HepG2 (cell line): ENCODE measurements around the gene IFT88. TPM values are rescaled to one million over a fixed set of nuclear protein-coding genes. Genes with fewer than 3 reads are reported as not detected.

Experiments
- FOSL2 ChIP-seq: sonication (generic); formaldehyde crosslinking; IDR thresholded peaks from 2 replicates; pipeline ENCODE4 v1.4.0; 2020; ENCODE audit warnings: missing genetic modification reagents
- FOXC1 ChIP-seq: sonication (generic); formaldehyde crosslinking; IDR thresholded peaks from 2 replicates; pipeline ENCODE4 v1.8.0; 2022; ENCODE audit warnings: mild to moderate bottlenecking, missing genetic modification reagents, borderline replicate concordance
- HNRNPH1 ChIP-seq: fragments of 200-400 bp; formaldehyde crosslinking; optimal IDR thresholded peaks from 2 replicates; pipeline ENCODE3; 2017; ENCODE audit warnings: mild to moderate bottlenecking, low read depth, low read length
- HNRNPUL1 ChIP-seq: fragments of 200-400 bp; formaldehyde crosslinking; IDR thresholded peaks from 2 replicates; pipeline ENCODE4 v1.6.1; 2017; ENCODE audit warnings: low read depth, mild to moderate bottlenecking, low read length, moderate library complexity
- KMT2A ChIP-seq: sonication (generic); formaldehyde crosslinking; IDR thresholded peaks from 2 replicates; pipeline ENCODE4 v1.4.0; 2020; ENCODE audit warnings: missing genetic modification reagents
- MEIS1 ChIP-seq: sonication (generic); formaldehyde crosslinking; IDR thresholded peaks from 2 replicates; pipeline ENCODE4 v1.9.0; 2021; ENCODE audit warnings: mild to moderate bottlenecking, missing genetic modification reagents, moderate library complexity, borderline replicate concordance
- NFE2L1 ChIP-seq: sonication (generic); formaldehyde crosslinking; IDR thresholded peaks from 2 replicates; pipeline ENCODE4 v1.4.0; 2020; ENCODE audit warnings: missing genetic modification reagents, mild to moderate bottlenecking, borderline replicate concordance
- RBAK ChIP-seq: sonication (generic); formaldehyde crosslinking; IDR thresholded peaks from 2 replicates; pipeline ENCODE4 v1.5.1; 2020; ENCODE audit warnings: mild to moderate bottlenecking, missing genetic modification reagents
- SMAD1 ChIP-seq: sonication (generic); formaldehyde crosslinking; IDR thresholded peaks from 2 replicates; pipeline ENCODE4 v1.4.0; 2020; ENCODE audit warnings: missing genetic modification reagents, low read depth, mild to moderate bottlenecking, borderline replicate concordance
- SP4 ChIP-seq: sonication (generic); formaldehyde crosslinking; IDR thresholded peaks from 2 replicates; pipeline ENCODE4 v1.8.1; 2023; ENCODE audit warnings: mild to moderate bottlenecking, missing genetic modification reagents
- TAF1 ChIP-seq: sonication (generic); formaldehyde crosslinking; IDR thresholded peaks from 2 replicates; pipeline ENCODE4 v1.4.0; 2020; ENCODE audit warnings: missing genetic modification reagents
- ZC3H4 ChIP-seq: sonication (generic); formaldehyde crosslinking; IDR thresholded peaks from 2 replicates; pipeline ENCODE4 v1.4.0; 2020; ENCODE audit warnings: missing genetic modification reagents, borderline replicate concordance
- ZNF17 ChIP-seq: sonication (generic); formaldehyde crosslinking; IDR thresholded peaks from 2 replicates; pipeline ENCODE4 v1.5.0; 2020; ENCODE audit warnings: mild to moderate bottlenecking, missing genetic modification reagents
- ZNF33A ChIP-seq: sonication (generic); formaldehyde crosslinking; IDR thresholded peaks from 2 replicates; pipeline ENCODE4 v1.5.1; 2020; ENCODE audit warnings: missing genetic modification reagents, mild to moderate bottlenecking, moderate library complexity, borderline replicate concordance
- ZNF383 ChIP-seq: sonication (generic); formaldehyde crosslinking; IDR thresholded peaks from 2 replicates; pipeline ENCODE4 v1.4.0; 2020; ENCODE audit warnings: missing genetic modification reagents, mild to moderate bottlenecking, borderline replicate concordance
- ZNF484 ChIP-seq: sonication (generic); formaldehyde crosslinking; IDR thresholded peaks from 2 replicates; pipeline ENCODE4 v1.5.1; 2020; ENCODE audit warnings: mild to moderate bottlenecking, low read depth, missing genetic modification reagents, borderline replicate concordance
- ZNF547 ChIP-seq: sonication (generic); formaldehyde crosslinking; IDR thresholded peaks from 2 replicates; pipeline ENCODE4 v1.5.1; 2020; ENCODE audit warnings: mild to moderate bottlenecking, missing genetic modification reagents
- ZNF614 ChIP-seq: IDR thresholded peaks from 2 replicates; pipeline ENCODE4 v1.6.1; 2018; ENCODE audit warnings: missing biosample characterization, missing genetic modification reagents, inconsistent platforms, borderline replicate concordance
- ZNF670 ChIP-seq: sonication (generic); formaldehyde crosslinking; IDR thresholded peaks from 2 replicates; pipeline ENCODE4 v1.8.0; 2022; ENCODE audit warnings: mild to moderate bottlenecking, missing genetic modification reagents, borderline replicate concordance
- polyA plus RNA-seq, 8 experiments: library from polyadenylated mRNA; depleted of rRNA in 3 of 8; stranded (reverse) in 7 of 8; unstranded in 1 of 8; fragments of >200 nt; fragmentation: Illumina TruSeq in 4 of 8; extraction: Trizol in 4 of 8; gene quantifications; 2 replicates each; pipeline versions ENCODE4 v1.2.1 to v1.2.3, GENCODE V29; 2011 to 2016; ENCODE audit warnings: low read depth in 4 of 8, missing spikeins in 1 of 8, mixed read lengths in 1 of 8; ENCODE audit not compliant: insufficient read depth in 1 of 8
- total RNA-seq, 5 experiments: library from RNA; depleted of rRNA; stranded (reverse); fragments of >200 nt; fragmentation: Illumina TruSeq; extraction: Trizol; gene quantifications; 2 replicates each; pipeline ENCODE4 v1.2.3, GENCODE V29; 2016; ENCODE audit warnings: low read depth in 1 of 5
- TF ChIP-seq, protein P1 (sequence below): IDR thresholded peaks from 2 replicates; pipeline ENCODE4 v1.6.1; 2016; ENCODE audit warnings: low read depth
- TF ChIP-seq, protein P2 (sequence below): sonication (generic); formaldehyde crosslinking; IDR thresholded peaks from 2 replicates; pipeline ENCODE4 v1.4.0; 2020; ENCODE audit warnings: mild to moderate bottlenecking, missing genetic modification reagents
- TF ChIP-seq, protein P3 (sequence below): sonication (generic); formaldehyde crosslinking; IDR thresholded peaks from 2 replicates; pipeline ENCODE4 v1.4.0; 2020; ENCODE audit warnings: missing genetic modification reagents
- TF ChIP-seq, protein P4 (sequence below): sonication (generic); formaldehyde crosslinking; IDR thresholded peaks from 2 replicates; pipeline ENCODE4 v1.5.0; 2020; ENCODE audit warnings: mild to moderate bottlenecking, missing genetic modification reagents, moderate library complexity
- TF ChIP-seq, protein P5 (sequence below): IDR thresholded peaks from 2 replicates; pipeline ENCODE4 v1.6.1; 2016; ENCODE audit warnings: low read depth, borderline replicate concordance

IFT88 gene
- total and polyA plus RNA-seq, 2 of the 13 experiments (the other 11 are each of a cell fraction or from before 2014, with no cell fraction given): 8.4 to 19.9 TPM

DNA sequence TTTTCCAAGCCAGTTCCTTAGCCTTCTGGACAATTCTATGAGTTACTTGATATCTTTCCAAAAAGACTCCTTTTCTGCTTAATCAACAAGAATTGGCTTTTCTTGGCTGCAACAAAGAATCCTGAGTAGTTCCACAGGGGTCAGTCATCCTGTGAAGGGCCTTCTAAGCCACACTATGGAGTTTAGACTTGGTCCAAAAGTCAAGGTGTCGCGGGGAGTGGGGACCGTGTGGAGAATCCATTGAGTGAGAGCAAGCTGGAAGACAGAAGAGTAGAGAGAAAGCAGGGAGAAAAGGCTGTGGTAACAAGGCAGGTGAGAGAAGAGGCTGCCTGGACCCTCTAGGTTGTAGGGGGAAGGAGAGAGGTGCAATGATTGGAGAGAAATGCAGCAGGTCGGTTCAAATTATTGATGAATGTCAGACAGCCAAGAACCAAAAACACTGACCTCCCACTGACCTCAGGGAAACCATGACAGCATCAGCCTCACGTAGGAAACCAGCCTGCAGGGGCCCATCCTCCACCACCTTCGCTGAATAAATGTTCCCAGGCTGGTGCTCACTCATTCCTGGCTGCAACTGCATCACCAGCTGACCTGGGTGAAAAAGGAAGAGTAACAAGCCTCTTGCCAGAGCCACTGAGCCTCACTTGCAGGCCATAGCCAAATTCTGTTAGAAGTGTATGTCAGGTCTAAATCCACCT is 7.1 kb upstream of the IFT88 start (continued):
- TF ChIP-seq, protein P1, sequence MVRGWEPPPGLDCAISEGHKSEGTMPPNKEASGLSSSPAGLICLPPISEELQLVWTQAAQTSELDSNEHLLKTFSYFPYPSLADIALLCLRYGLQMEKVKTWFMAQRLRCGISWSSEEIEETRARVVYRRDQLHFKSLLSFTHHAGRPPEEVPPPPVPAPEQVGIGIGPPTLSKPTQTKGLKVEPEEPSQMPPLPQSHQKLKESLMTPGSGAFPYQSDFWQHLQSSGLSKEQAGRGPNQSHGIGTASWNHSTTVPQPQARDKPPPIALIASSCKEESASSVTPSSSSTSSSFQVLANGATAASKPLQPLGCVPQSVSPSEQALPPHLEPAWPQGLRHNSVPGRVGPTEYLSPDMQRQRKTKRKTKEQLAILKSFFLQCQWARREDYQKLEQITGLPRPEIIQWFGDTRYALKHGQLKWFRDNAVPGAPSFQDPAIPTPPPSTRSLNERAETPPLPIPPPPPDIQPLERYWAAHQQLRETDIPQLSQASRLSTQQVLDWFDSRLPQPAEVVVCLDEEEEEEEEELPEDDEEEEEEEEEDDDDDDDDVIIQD (CRISPR knock-in tag): no peak
- no peak for TF ChIP-seq HNRNPH1
- 0 out of 2 replicates have a peak, but pooled peaks have one; percentile 50 for TF ChIP-seq ZC3H4 (CRISPR knock-in tag)
- TF ChIP-seq RBAK (CRISPR knock-in tag): no peak
- 0 out of 2 replicates have a peak, but pooled peaks have one; percentile 12 for TF ChIP-seq ZNF547 (CRISPR knock-in tag)
- TF ChIP-seq, protein P2, sequence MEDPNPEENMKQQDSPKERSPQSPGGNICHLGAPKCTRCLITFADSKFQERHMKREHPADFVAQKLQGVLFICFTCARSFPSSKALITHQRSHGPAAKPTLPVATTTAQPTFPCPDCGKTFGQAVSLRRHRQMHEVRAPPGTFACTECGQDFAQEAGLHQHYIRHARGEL: no peak
- TF ChIP-seq ZNF484 (CRISPR knock-in tag): no peak
- no peak for TF ChIP-seq SMAD1 (CRISPR knock-in tag)
- TF ChIP-seq NFE2L1 (CRISPR knock-in tag): no peak
- TF ChIP-seq, protein P3, sequence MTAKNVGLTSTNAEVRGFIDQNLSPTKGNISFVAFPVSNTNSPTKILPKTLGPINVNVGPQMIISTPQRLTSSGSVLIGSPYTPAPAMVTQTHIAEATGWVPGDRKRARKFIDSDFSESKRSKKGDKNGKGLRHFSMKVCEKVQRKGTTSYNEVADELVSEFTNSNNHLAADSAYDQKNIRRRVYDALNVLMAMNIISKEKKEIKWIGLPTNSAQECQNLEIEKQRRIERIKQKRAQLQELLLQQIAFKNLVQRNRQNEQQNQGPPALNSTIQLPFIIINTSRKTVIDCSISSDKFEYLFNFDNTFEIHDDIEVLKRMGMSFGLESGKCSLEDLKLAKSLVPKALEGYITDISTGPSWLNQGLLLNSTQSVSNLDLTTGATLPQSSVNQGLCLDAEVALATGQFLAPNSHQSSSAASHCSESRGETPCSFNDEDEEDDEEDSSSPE (CRISPR knock-in tag): no peak
- TF ChIP-seq ZNF670 (CRISPR knock-in tag): no peak
- TF ChIP-seq, protein P4, sequence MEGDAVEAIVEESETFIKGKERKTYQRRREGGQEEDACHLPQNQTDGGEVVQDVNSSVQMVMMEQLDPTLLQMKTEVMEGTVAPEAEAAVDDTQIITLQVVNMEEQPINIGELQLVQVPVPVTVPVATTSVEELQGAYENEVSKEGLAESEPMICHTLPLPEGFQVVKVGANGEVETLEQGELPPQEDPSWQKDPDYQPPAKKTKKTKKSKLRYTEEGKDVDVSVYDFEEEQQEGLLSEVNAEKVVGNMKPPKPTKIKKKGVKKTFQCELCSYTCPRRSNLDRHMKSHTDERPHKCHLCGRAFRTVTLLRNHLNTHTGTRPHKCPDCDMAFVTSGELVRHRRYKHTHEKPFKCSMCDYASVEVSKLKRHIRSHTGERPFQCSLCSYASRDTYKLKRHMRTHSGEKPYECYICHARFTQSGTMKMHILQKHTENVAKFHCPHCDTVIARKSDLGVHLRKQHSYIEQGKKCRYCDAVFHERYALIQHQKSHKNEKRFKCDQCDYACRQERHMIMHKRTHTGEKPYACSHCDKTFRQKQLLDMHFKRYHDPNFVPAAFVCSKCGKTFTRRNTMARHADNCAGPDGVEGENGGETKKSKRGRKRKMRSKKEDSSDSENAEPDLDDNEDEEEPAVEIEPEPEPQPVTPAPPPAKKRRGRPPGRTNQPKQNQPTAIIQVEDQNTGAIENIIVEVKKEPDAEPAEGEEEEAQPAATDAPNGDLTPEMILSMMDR (CRISPR knock-in tag): no peak
- TF ChIP-seq ZNF33A (CRISPR knock-in tag): no peak
- TF ChIP-seq MEIS1 (CRISPR knock-in tag): no peak
- TF ChIP-seq SP4 (CRISPR knock-in tag): no peak
- TF ChIP-seq, protein P5, sequence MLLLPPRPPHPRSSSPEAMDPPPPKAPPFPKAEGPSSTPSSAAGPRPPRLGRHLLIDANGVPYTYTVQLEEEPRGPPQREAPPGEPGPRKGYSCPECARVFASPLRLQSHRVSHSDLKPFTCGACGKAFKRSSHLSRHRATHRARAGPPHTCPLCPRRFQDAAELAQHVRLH (CRISPR knock-in tag): no peak
- TF ChIP-seq FOXC1 (CRISPR knock-in tag): no peak
- TF ChIP-seq TAF1: no peak
- no peak for TF ChIP-seq ZNF17 (CRISPR knock-in tag)
- no peak for TF ChIP-seq ZNF614
- no peak for TF ChIP-seq FOSL2
- TF ChIP-seq KMT2A (CRISPR knock-in tag): no peak
- no peak for TF ChIP-seq HNRNPUL1
- no peak for TF ChIP-seq ZNF383 (CRISPR knock-in tag)
